Ureter (tissue), 1 donor: Measurements from ENCODE around the gene TP53. TPM values are rescaled to one million over a fixed set of nuclear protein-coding genes. Genes with fewer than 3 reads are reported as not detected.
A peak's percentile ranks its signal among the peaks of the same experiment; 100 is the strongest.
"Not testable (repeated sequence)": the region's sequence is repeated elsewhere in the genome, so short reads cannot be mapped to it uniquely, and the experiment has no call there.

Source experiments
- DNase-seq: peaks from one replicate; pipeline ENCODE4 v3.0.0-alpha.2; 2020; ENCODE audit warnings: low spot score
- total RNA-seq: library from RNA; stranded (reverse); gene quantifications from one replicate; pipeline ENCODE4 v1.2.4, GENCODE V29; 2023
- donor health status: DM: yes; HTN: yes; CAD: no.

TP53 gene
- total RNA-seq, 1 donor from 2014 or later: 131 TPM

- DNase-seq: no peak
These were observed 55.6 kb downstream of the TP53 start for GRCh38 chr17:7631398-7632380.

- DNase-seq: no peak
These were observed 57.2 kb downstream of the TP53 start, which contains the start of gene SHBG for GRCh38 chr17:7629939-7630571. Gene SHBG, plus strand, starts transcription at chr17:7630135. Its CDS starts 38 bp downstream, at chr17:7630173.

- DNase-seq: peak; percentile 96
These were observed 59.8 kb downstream of the TP53 start, which contains the start of gene SAT2 for GRCh38 chr17:7627250-7628121. Gene SAT2, minus strand, starts transcription at chr17:7627821. Its CDS starts 186 bp downstream, at chr17:7627635.

- DNase-seq: no peak
These were observed 60.4 kb downstream of the TP53 start for GRCh38 chr17:7626956-7627249.

- no peak for DNase-seq
These were observed 61.0 kb downstream of the TP53 start for GRCh38 chr17:7626307-7626706.

GRCh38 chr17:7625749-7626148, 61.5 kb downstream of the TP53 start:
- DNase-seq: not testable (repeated sequence)

- DNase-seq: no peak
These were observed 63.6 kb downstream of the TP53 start for GRCh38 chr17:7623661-7624060.

- DNase-seq: no peak
These were observed 66.5 kb downstream of the TP53 start for GRCh38 chr17:7620835-7621234.

- no peak for DNase-seq
These were observed 68.7 kb downstream of the TP53 start for GRCh38 chr17:7618608-7619007.

Other genes with a start within 250 kb of the TP53 start
- 3.5 TPM for gene FGF11, start 248.0 kb downstream of the TP53 start, total RNA-seq
- 6.8 TPM for gene CHRNB1, start 242.4 kb downstream of the TP53 start, total RNA-seq
- gene ZBTB4, start 207.9 kb downstream of the TP53 start, total RNA-seq: 65.5 TPM
- gene SLC35G6, start 206.0 kb downstream of the TP53 start, total RNA-seq: not detected
- gene POLR2A, start 203.1 kb downstream of the TP53 start, total RNA-seq: 151 TPM
- 30.6 TPM for gene TNFSF12, start 138.4 kb downstream of the TP53 start, total RNA-seq
- 23.0 TPM for gene TNFSF13, start 128.7 kb downstream of the TP53 start, total RNA-seq
- 43.9 TPM for gene SENP3, start 125.6 kb downstream of the TP53 start, total RNA-seq
- gene CD68, start 107.9 kb downstream of the TP53 start, total RNA-seq: 61.0 TPM
- gene MPDU1, start 103.6 kb downstream of the TP53 start, total RNA-seq: 68.1 TPM
- gene SOX15, start 97.4 kb downstream of the TP53 start, total RNA-seq: 8.0 TPM
- 30.6 TPM for gene FXR2, start 72.6 kb downstream of the TP53 start, total RNA-seq
- 57.1 TPM for gene SAT2, start 59.7 kb downstream of the TP53 start, total RNA-seq
- gene SHBG, start 57.4 kb downstream of the TP53 start, total RNA-seq: not detected
- 10.0 TPM for gene ATP1B2, start 36.6 kb downstream of the TP53 start, total RNA-seq
- 6.5 TPM for gene WRAP53, start 987 bp upstream of the TP53 start, total RNA-seq
- gene EFNB3, start 17.7 kb upstream of the TP53 start, total RNA-seq: 2.3 TPM
- gene DNAH2, start 30.3 kb upstream of the TP53 start, total RNA-seq: 1.5 TPM
- 31.8 TPM for gene KDM6B, start 146.7 kb upstream of the TP53 start, total RNA-seq
- gene TMEM88, start 167.6 kb upstream of the TP53 start, total RNA-seq: 9.9 TPM
- 98.6 TPM for gene NAA38, start 170.1 kb upstream of the TP53 start, total RNA-seq
- 15.7 TPM for gene CYB5D1, start 170.5 kb upstream of the TP53 start, total RNA-seq
- gene CHD3, start 201.3 kb upstream of the TP53 start, total RNA-seq: 225 TPM
- gene RNF227, start 228.8 kb upstream of the TP53 start, total RNA-seq: 2.5 TPM
- 7.9 TPM for gene KCNAB3, start 242.4 kb upstream of the TP53 start, total RNA-seq
- 166 TPM for gene TRAPPC1, start 244.5 kb upstream of the TP53 start, total RNA-seq
- 25.6 TPM for gene CNTROB, start 244.7 kb upstream of the TP53 start, total RNA-seq